Right lobe of liver (tissue), 4 donors: ENCODE measurements around the gene EPHB1.

Experiments
- CTCF ChIP-seq, 4 donors: fragments of 200-600 bp in 3 of 4; fragments of 450-650 bp in 1 of 4; IDR thresholded peaks; one replicate each; pipeline versions ENCODE4 v1.5.1 to v1.8.0; 2016 to 2022; ENCODE audit warnings: antibody characterized with exemption in 4 of 4, mild to moderate bottlenecking in 2 of 4
- POLR2A ChIP-seq: fragments of 450-650 bp; IDR thresholded peaks from one replicate; pipeline ENCODE4 v1.6.1; 2017; ENCODE audit warnings: antibody characterized with exemption, mild to moderate bottlenecking
- donor health status: DM: no; HTN: no; CAD: no.
- donor health status: DM: no; HTN: no; CAD: no.
- donor health status: DM: no; HTN: yes; CAD: no.

GRCh38 chr3:135248213-135248612 is 453.2 kb downstream of the EPHB1 start:
- TF ChIP-seq CTCF (IDR thresholded peaks at IDR 0.05) (no peak), POLR2A (no peak)
